BE2C (cell line): Measurements from ENCODE around the gene CPNE4.

Source experiments
- DNase-seq: peaks from one replicate; pipeline ENCODE4 v3.0.0-alpha.2; 2020
- H3K27me3 ChIP-seq: fragments of 250-450 bp; sonication (Bioruptor Pico); 2 replicates; pipeline ENCODE4 v1.5.1; 2020; ENCODE audit warnings: mild to moderate bottlenecking
- H3K36me3 ChIP-seq: fragments of 250-450 bp; sonication (Bioruptor Pico); 2 replicates; pipeline ENCODE4 v1.5.1; 2020; ENCODE audit warnings: mild to moderate bottlenecking
- H3K4me1 ChIP-seq: fragments of 250-450 bp; sonication (Bioruptor Pico); 2 replicates; pipeline ENCODE4 v1.5.1; 2020
- H3K4me3 ChIP-seq: 2 replicates; pipeline ENCODE4 v1.5.1; 2011; ENCODE audit warnings: low read depth, low read length
- H3K9me3 ChIP-seq: fragments of 250-450 bp; sonication (Bioruptor Pico); 2 replicates; pipeline ENCODE4 v1.5.1; 2020
- CTCF ChIP-seq: IDR thresholded peaks from 2 replicates; pipeline ENCODE4 v1.5.1; 2012; ENCODE audit warnings: mild to moderate bottlenecking, low read depth, low read length

Gene CPNE4

DNA sequence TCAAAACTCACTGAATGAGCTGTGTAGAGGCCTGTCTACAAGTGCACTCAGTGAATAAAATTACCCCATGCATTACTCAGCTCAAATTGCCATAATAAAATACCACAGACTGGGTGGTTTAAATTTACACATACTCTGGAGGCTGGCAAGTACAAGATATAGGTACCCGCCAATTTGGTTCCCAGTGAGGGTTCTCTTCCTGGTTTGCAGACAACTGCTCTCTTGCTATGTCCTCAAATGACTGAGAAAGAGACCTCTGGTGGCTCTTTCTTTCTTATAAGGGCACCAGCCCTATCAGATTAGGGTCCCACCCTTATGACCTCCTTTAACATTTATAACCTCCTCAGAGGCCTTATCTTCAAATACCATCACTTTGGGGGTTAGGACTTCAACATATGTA, 237.0 kb downstream of the CPNE4 start:
- no peak for TF ChIP-seq CTCF

GRCh38 chr3:131796558-131797198, 238.1 kb downstream of the CPNE4 start:
- H3K4me1 ChIP-seq: peaks cover 17% of the 10 kb centered on the region
- H3K4me3 ChIP-seq: peak overlapping the region; percentile 16
- peak; percentile 59 for DNase-seq
- H3K27me3 ChIP-seq: no peaks in the 10 kb centered on the region
- TF ChIP-seq CTCF: no peak
- no peaks in the 10 kb centered on the region for H3K36me3 ChIP-seq
- no peaks in the 10 kb centered on the region for H3K9me3 ChIP-seq

More for the DNA sequence above, 237.0 kb downstream of the CPNE4 start:
- no peaks in the 10 kb centered on the region for H3K9me3 ChIP-seq
- no peak for DNase-seq
- no peak overlapping the region for H3K4me3 ChIP-seq
- no peaks in the 10 kb centered on the region for H3K36me3 ChIP-seq
- H3K4me1 ChIP-seq: peaks cover 17% of the 10 kb centered on the region
- H3K27me3 ChIP-seq: no peaks in the 10 kb centered on the region

- no peaks in the 10 kb centered on the region for H3K36me3 ChIP-seq
- no peak for TF ChIP-seq CTCF
- H3K9me3 ChIP-seq: no peaks in the 10 kb centered on the region
- no peak for DNase-seq
- H3K27me3 ChIP-seq: no peaks in the 10 kb centered on the region
- H3K4me3 ChIP-seq: peak overlapping the region; percentile 16
- peaks cover 17% of the 10 kb centered on the region for H3K4me1 ChIP-seq
Measured at GRCh38 chr3:131796111-131796510, 238.7 kb downstream of the CPNE4 start.

GRCh38 chr3:131795390-131796090, 239.3 kb downstream of the CPNE4 start:
- H3K4me1 ChIP-seq: peaks cover 17% of the 10 kb centered on the region
- no peaks in the 10 kb centered on the region for H3K27me3 ChIP-seq
- H3K4me3 ChIP-seq: peak overlapping the region; percentile 16
- TF ChIP-seq CTCF: no peak
- no peaks in the 10 kb centered on the region for H3K9me3 ChIP-seq
- no peaks in the 10 kb centered on the region for H3K36me3 ChIP-seq
- DNase-seq: peak; percentile 65

- Histone ChIP-seq H3K4me1 (peaks cover 17% of the 10 kb centered on the region), H3K4me3 (peak overlapping the region; percentile 31; the same call in 1 of the 2 replicates), H3K27me3 (no peaks in the 10 kb centered on the region), H3K9me3 (no peaks in the 10 kb centered on the region), H3K36me3 (no peaks in the 10 kb centered on the region)
- peak; percentile 98 for TF ChIP-seq CTCF
- DNase-seq: peak; percentile 57
Measured at GRCh38 chr3:131794766-131795388, 239.9 kb downstream of the CPNE4 start.

- no peaks in the 10 kb centered on the region for H3K9me3 ChIP-seq
- no peak for TF ChIP-seq CTCF
- H3K4me1 ChIP-seq: peaks cover 17% of the 10 kb centered on the region
- DNase-seq: no peak
- H3K4me3 ChIP-seq: no peak overlapping the region
- H3K36me3 ChIP-seq: no peaks in the 10 kb centered on the region
- no peaks in the 10 kb centered on the region for H3K27me3 ChIP-seq
Measured at GRCh38 chr3:131793870-131794269, 240.9 kb downstream of the CPNE4 start.
